Esophagus (tissue), 2 donors: ENCODE measurements around the gene PTPN14. TPM values are rescaled to one million over a fixed set of nuclear protein-coding genes. Genes with fewer than 3 reads are reported as not detected.

ENCODE experiments used
- H3K27ac ChIP-seq, 2 donors: one replicate each; pipeline ENCODE4 v1.5.1; 2013; ENCODE audit warnings: low read depth in 2 of 2, mild to moderate bottlenecking in 2 of 2, inconsistent platforms in 1 of 2, low read length in 1 of 2, moderate library complexity in 1 of 2
- H3K27me3 ChIP-seq, 2 donors: one replicate each; pipeline ENCODE4 v1.6.1; 2013; ENCODE audit warnings: low read length in 2 of 2, control low read depth in 1 of 2, mild to moderate bottlenecking in 1 of 2; ENCODE audit not compliant: insufficient read depth in 2 of 2, control insufficient read depth in 1 of 2
- H3K36me3 ChIP-seq, 2 donors: one replicate each; pipeline ENCODE4 v1.6.1; 2013; ENCODE audit warnings: low read length in 1 of 2; ENCODE audit not compliant: control insufficient read depth in 2 of 2, insufficient read depth in 2 of 2
- H3K4me1 ChIP-seq, 2 donors: one replicate each; pipeline ENCODE4 v1.6.1; 2013; ENCODE audit warnings: low read length in 1 of 2; ENCODE audit not compliant: control insufficient read depth in 2 of 2, insufficient read depth in 2 of 2
- H3K4me3 ChIP-seq, 2 donors: one replicate each; pipeline ENCODE4 v1.5.1; 2013; ENCODE audit warnings: low read length in 2 of 2, mild to moderate bottlenecking in 2 of 2, low read depth in 1 of 2, moderate library complexity in 1 of 2
- H3K9me3 ChIP-seq, 2 donors: one replicate each; pipeline ENCODE4 v1.6.1; 2013; ENCODE audit warnings: mild to moderate bottlenecking in 2 of 2, low read depth in 1 of 2, low read length in 1 of 2, moderate library complexity in 1 of 2; ENCODE audit not compliant: control insufficient read depth in 2 of 2, insufficient read depth in 1 of 2
- WGBS, 2 donors: extraction: QIAGEN DNeasy Blood & Tissue Kit; methylation state at CpG; one replicate each; pipeline ENCODE4 v1.1.7; 2013; 5-methylcytosine and 5-hydroxymethylcytosine counted together
- polyA plus RNA-seq, 2 donors: library from polyadenylated mRNA; stranded (reverse); fragments of 200-250 nt; gene quantifications; one replicate each; pipeline ENCODE4 v1.2.3, GENCODE V29; 2013
- donor health status: healthy with polysubstance abuse.
- donor health status: Bipolar disorder and iron deficiency.

Gene PTPN14
- polyA plus RNA-seq, 2 donors, result 2.4 to 4.1 TPM

DNA sequence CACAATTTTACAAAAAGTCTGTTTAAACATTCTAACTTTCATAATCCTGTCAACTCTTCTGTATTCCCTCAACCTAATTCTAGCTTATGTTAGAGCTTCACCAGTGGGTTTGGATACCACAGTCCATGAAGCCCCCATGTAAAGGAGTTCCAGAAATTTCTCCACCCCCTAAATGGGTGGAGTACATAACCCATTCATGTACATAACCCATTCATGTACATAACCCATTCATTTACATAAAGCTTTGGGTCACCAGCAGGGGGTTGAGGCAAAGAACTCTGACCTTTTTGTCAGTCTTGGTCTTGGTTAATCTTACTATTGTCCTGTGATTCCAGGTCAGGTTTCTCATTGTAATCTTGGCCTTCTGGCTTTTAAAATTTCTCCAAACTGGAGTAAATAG is 208.9 kb downstream of the PTPN14 start:
- Histone ChIP-seq H3K27me3 (no peaks in the 10 kb centered on the region), H3K9me3 (no peaks in the 10 kb centered on the region), H3K36me3 (peaks cover 0 to 2% of the 10 kb centered on the region in 2 donors), H3K4me3 (no peak overlapping the region), H3K4me1 (peaks cover 0 to 4% of the 10 kb centered on the region in 2 donors), H3K27ac (no peak overlapping the region)

DNA sequence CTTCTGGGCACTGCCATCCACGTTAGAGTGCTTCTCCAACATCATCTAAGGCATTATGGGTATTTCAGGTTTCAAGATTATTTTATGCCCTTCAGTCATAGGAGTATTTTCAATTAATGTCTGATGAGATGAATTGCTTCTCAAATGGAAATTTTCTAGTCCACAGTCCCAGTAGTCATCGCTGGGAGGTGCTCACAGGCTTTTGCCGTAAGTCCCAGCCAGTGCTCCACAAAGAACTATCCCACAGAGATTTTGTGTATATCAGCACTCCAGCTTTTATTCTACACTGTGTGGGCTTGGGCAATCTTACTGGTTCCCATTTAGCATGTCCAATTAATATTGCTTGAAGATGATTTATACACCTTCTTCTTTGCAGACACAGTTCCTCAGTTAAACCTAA is 209.5 kb downstream of the PTPN14 start:
- peaks cover 0 to 2% of the 10 kb centered on the region in 2 donors for H3K36me3 ChIP-seq
- H3K4me3 ChIP-seq, result no peak overlapping the region
- no peaks in the 10 kb centered on the region for H3K27me3 ChIP-seq
- 83 to 90% methylated on average over 3 of the region's 3 CpGs for WGBS, 2 donors
- H3K27ac ChIP-seq, result no peak overlapping the region
- no peaks in the 10 kb centered on the region for H3K9me3 ChIP-seq
- peaks cover 0 to 4% of the 10 kb centered on the region in 2 donors for H3K4me1 ChIP-seq

DNA sequence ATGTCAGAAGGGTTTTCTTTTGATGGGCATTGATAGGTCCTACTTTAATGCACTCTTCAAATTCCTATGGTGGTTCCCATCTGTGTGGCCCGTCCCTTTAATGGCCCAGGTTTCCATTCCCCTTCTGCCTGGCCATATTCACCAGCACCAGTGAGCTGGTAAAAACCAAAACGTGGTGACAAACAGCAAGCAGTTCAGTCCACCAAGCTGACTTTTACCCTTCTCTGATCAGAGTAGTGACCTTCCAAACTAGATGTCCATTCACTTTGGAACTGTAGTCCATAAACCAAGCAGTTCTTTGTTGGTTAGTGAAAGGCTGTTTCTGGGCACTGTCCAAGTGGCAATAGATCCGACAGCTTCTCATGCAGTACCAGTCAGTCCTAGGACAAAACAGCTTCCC is 209.9 kb downstream of the PTPN14 start:
- H3K9me3 ChIP-seq, result no peaks in the 10 kb centered on the region
- WGBS, 2 donors, result 89 to 90% methylated on average over 3 of the region's 3 CpGs
- H3K4me3 ChIP-seq, result no peak overlapping the region
- peaks cover 0 to 4% of the 10 kb centered on the region in 2 donors for H3K4me1 ChIP-seq
- H3K27ac ChIP-seq, result no peak overlapping the region
- peaks cover 0 to 2% of the 10 kb centered on the region in 2 donors for H3K36me3 ChIP-seq
- H3K27me3 ChIP-seq, result no peaks in the 10 kb centered on the region

DNA sequence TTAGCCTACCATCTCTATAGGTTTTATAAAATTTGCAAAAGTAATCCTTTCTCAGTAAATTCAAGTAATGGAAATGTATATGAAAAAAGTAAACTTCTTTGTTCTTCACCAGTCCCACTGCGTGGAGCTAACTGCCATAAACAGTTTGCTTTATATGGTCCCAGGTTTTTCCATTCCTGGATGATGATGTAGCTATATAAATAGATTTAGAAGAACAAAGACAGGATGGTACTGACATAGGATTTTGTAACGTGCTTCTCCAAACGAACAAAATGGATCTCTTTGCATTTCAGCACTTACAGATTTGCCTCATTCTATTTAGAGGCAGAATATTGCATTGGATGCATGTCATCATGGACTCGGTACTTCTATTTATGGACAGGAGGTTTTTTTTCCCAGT is 213.2 kb downstream of the PTPN14 start:
- 72 to 78% methylated on average over 4 of the region's 4 CpGs for WGBS, 2 donors
- Histone ChIP-seq H3K27ac (no peak overlapping the region), H3K9me3 (no peaks in the 10 kb centered on the region)

DNA sequence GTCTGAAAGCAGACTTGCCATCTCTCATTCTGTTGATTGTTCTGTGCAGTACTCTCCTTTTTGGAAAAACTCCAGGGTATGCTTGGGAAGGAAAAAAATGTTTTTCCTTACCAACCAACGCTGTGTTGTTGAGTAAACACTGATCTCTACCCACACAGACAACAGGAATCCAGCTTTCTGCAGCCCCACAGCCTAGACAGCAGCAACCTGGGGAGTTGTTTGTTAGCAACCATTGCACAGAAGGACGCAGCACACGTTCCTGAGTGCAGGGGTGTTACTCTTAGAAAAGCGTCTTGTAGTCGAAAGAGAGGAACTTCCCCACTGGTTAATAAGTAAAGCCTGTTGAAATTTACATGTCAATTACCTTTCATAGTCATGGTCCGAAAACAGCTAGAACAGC is 213.9 kb downstream of the PTPN14 start:
- peaks cover 0 to 4% of the 10 kb centered on the region in 2 donors for H3K4me1 ChIP-seq
- WGBS, 2 donors, result 30 to 36% methylated on average over 6 of the region's 6 CpGs
- H3K27me3 ChIP-seq, result no peaks in the 10 kb centered on the region
- H3K27ac ChIP-seq, result no peak overlapping the region
- H3K4me3 ChIP-seq, result no peak overlapping the region
- no peaks in the 10 kb centered on the region for H3K9me3 ChIP-seq
- H3K36me3 ChIP-seq, result peaks cover 0 to 5% of the 10 kb centered on the region in 2 donors

More for the DNA sequence above, 213.2 kb downstream of the PTPN14 start:
- Histone ChIP-seq H3K27me3 (no peaks in the 10 kb centered on the region), H3K36me3 (peaks cover 0 to 5% of the 10 kb centered on the region in 2 donors), H3K4me3 (no peak overlapping the region), H3K4me1 (peaks cover 0 to 4% of the 10 kb centered on the region in 2 donors)

DNA sequence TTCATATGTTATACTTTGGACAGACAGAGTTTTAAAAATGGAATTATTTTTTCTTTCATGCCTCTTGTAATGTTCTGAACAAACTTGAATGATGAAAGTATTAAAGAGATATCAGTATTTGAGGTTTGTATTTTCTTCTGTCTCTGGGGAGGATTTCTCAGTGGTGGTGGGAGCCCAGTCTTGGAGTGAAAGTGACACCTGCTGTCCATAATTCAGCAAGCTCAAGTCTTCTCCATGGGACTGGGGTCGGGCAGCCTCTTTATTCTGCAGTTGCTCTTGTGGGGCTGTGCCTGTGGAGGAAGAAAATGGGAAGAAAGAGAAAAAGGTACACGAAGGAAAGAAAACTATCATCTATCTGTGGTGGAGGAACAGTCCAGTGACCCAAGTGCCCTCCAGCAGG is 214.4 kb downstream of the PTPN14 start:
- H3K27me3 ChIP-seq, result no peaks in the 10 kb centered on the region
- peaks cover 0 to 5% of the 10 kb centered on the region in 2 donors for H3K36me3 ChIP-seq
- H3K4me1 ChIP-seq, result peaks cover 0 to 4% of the 10 kb centered on the region in 2 donors
- H3K27ac ChIP-seq, result no peak overlapping the region
- WGBS, 2 donors, result 25 to 39% methylated on average over 2 of the region's 2 CpGs
- H3K4me3 ChIP-seq, result no peak overlapping the region
- no peaks in the 10 kb centered on the region for H3K9me3 ChIP-seq

DNA sequence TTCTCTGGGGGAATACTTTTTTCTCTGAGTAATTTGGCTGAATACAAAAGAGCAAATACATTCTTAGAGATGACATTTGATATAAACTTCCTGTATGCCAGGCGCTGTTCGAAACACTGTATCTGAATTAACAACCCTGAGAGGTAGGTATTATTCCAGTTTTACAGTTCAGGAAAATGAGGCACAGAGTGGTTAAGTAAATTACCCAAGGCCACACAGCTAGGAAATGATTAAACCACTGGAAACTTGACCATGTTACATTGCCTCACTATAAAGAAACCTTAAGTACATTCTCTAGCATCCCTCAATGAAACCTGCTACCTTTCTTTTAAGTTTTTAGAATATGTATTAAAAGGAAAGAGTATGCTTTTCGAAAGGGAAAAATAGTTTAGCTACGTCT is 215.8 kb downstream of the PTPN14 start:
- no peaks in the 10 kb centered on the region for H3K9me3 ChIP-seq
- peaks cover 0 to 5% of the 10 kb centered on the region in 2 donors for H3K36me3 ChIP-seq
- H3K4me3 ChIP-seq, result no peak overlapping the region
- no peaks in the 10 kb centered on the region for H3K27me3 ChIP-seq
- H3K4me1 ChIP-seq, result peaks cover 0 to 7% of the 10 kb centered on the region in 2 donors
- WGBS, 2 donors, result 71 to 79% methylated on average over 4 of the region's 4 CpGs
- no peak overlapping the region for H3K27ac ChIP-seq

DNA sequence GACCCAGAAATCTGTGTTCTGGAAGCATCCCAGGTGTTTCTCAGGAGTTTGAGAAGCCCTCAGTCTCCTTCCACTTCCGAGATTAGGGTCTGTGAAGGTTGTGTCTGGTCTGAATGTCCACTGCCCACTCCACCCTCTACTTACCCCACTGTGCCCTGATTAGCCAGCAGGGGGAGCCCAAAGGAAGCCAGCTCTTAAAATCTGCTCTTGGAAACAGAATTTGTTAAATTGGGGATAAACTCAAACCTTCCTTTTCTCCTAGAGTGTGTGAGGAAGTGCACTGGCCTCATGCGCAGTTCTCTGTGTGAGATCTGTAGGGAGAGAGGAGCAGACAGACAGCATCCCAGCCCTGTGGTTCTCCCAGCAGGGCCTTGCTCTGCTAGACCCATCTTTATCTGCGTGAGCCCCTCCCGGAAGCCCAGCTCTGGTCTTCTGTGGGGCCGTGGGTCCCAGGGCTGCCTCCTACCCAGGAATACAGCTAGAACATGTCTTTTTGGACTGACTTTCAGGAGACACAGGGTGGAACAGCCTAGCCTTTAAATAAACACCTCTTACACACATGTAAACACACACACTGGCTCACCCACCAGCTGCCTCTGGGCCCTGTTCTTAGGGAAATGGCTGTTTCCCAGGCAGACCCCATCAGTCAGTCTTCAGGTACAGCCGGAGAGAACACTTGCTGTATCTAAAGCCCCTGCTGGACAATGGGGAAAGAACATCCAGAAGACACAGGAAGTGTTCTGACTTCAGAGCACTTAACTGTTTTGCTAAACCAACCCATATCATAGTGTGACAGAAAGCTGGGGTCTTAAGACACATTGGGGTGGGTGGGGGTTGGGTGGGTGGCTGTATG is 218.2 kb downstream of the PTPN14 start:
- H3K27ac ChIP-seq, result no peak overlapping the region
- peaks cover 0 to 15% of the 10 kb centered on the region in 2 donors for H3K4me1 ChIP-seq
- H3K4me3 ChIP-seq, result no peak overlapping the region
- WGBS, 2 donors, result 59 to 68% methylated on average over 6 of the region's 6 CpGs
- no peaks in the 10 kb centered on the region for H3K9me3 ChIP-seq
- peaks cover 0 to 3% of the 10 kb centered on the region in 2 donors for H3K36me3 ChIP-seq
- no peaks in the 10 kb centered on the region for H3K27me3 ChIP-seq

DNA sequence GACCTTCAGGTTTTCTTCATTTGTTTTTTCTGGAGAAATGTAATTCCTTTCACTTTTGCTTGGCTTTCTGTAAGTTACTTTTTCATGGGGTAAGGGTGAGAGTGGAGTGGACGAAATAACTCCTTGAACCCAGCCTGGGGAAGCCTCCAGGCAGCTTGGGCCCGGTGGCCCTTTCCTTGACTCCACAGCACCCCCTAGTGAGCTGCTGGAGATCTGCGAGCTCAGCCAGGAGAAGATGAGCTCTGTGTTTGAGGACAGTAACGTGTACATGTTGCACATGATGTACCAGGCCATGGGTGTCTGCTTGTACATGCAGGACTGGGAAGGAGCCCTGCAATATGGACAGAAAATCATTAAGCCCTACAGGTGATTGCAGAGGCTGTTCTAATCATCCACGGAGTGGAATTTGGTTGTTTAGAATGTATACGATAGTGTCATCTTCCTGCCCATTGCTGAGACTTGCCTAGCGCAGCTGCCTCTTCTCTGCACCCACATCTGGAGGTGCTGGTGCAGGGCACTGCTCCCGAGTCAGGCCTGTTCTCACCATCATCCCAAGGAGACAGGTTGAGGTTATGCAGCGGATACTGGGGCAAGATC is 219.5 kb downstream of the PTPN14 start:
- Histone ChIP-seq H3K9me3 (no peaks in the 10 kb centered on the region), H3K36me3 (peaks cover 0 to 3% of the 10 kb centered on the region in 2 donors), H3K4me3 (no peak overlapping the region), H3K27me3 (no peaks in the 10 kb centered on the region), H3K4me1 (peaks cover 0 to 15% of the 10 kb centered on the region in 2 donors), H3K27ac (no peak overlapping the region)
- 64 to 72% methylated on average over 9 of the region's 9 CpGs for WGBS, 2 donors
